ENCODE measurements around the gene DTYMK.
"Not testable (repeated sequence)": the region's sequence is repeated elsewhere in the genome, so short reads cannot be mapped to it uniquely, and the experiment has no call there.

- TF ChIP-seq SNAI2 (CRISPR knock-in tag; IDR thresholded peaks at IDR 0.05); TCF4 (CRISPR knock-in tag; IDR thresholded peaks at IDR 0.05; ENCODE audit: borderline replicate concordance): not testable (repeated sequence)
Measured at GRCh38 chr2:241662731-241663130, 23.9 kb downstream of the DTYMK start.
